HG03095 (cell line): ENCODE results near the gene FAM53B.
"Not testable (repeated sequence)": the region's sequence is repeated elsewhere in the genome, so short reads cannot be mapped to it uniquely, and the experiment has no call there.

ENCODE experiments used
- ATAC-seq: cut with Tn5 transposase; IDR thresholded peaks from one replicate; pipeline ENCODE4 v1.9.1; 2021; ENCODE audit warnings: moderate library complexity; ENCODE audit not compliant: unreplicated experiment

FAM53B gene, protein sequence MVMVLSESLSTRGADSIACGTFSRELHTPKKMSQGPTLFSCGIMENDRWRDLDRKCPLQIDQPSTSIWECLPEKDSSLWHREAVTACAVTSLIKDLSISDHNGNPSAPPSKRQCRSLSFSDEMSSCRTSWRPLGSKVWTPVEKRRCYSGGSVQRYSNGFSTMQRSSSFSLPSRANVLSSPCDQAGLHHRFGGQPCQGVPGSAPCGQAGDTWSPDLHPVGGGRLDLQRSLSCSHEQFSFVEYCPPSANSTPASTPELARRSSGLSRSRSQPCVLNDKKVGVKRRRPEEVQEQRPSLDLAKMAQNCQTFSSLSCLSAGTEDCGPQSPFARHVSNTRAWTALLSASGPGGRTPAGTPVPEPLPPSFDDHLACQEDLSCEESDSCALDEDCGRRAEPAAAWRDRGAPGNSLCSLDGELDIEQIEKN

DNA sequence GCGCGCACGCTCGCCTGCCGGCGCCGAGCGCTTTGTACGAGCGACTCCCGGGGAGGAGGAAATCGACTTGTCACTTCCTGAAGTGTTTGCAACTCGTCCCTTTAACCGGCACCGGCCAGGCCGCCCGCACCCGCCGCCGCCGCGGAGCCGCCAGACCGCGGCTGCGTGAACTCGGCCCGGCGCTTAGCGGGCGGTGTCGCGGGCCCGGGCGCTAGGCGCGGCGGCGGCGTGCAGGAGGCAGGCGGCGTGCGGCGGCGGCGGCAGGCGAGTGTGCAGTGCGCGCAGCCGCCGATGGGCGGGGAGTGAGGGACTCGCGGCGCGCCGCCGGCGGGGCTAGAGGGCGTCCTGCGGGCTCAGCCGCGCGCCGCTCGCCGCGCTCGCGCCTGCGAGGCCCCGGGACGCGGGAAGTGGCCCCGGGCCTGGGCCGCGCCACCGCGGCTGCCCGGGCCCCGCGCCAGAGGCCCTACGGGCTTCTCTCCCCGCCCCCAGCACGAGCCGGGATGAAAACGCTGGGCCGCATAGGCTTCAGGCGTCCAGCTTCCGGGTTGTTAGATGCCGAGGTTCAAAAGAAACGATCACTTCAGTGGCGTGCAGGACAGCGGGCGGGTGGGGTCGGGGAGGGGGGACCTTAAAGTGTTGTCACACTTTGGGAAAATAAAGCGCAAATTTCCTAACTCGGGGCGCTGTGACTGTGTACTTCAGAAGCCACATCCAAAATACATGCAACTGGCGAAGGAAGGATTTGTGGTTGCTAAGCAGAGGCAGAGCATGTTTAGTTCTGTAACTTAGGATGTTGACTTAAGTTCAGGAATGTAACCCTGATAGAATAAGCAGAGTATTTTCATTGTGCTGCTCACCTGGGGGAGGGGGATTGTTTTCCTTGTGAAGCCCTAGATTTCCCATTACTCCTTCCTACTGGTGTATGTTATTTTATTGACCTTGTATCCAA, at the start of gene FAM53B:
Gene FAM53B (minus strand): TSS at position 277 of the 949 bp plus-strand sequence. CDS start 37,665 bp downstream, outside the sequence.
- ATAC-seq, result peak; percentile 51

GRCh38 chr10:124792998-124793352, 48.8 kb upstream of the FAM53B start:
- no peak for ATAC-seq

GRCh38 chr10:124791547-124792348, 47.6 kb upstream of the FAM53B start, which contains the start of gene EEF1AKMT2:
TSS of gene EEF1AKMT2 (minus strand) at chr10:124791887. CDS start at chr10:124791833, 54 bp downstream.
- peak; percentile 86 for ATAC-seq

GRCh38 chr10:124782900-124783299, 38.7 kb upstream of the FAM53B start:
- ATAC-seq, result not testable (repeated sequence)

GRCh38 chr10:124768791-124769190, 24.6 kb upstream of the FAM53B start:
- ATAC-seq, result no peak

GRCh38 chr10:124765256-124765655, 21.1 kb upstream of the FAM53B start:
- no peak for ATAC-seq

GRCh38 chr10:124763267-124763666, 19.1 kb upstream of the FAM53B start:
- no peak for ATAC-seq

GRCh38 chr10:124762281-124762680, 18.1 kb upstream of the FAM53B start:
- ATAC-seq, result no peak

- no peak for ATAC-seq
Measured at GRCh38 chr10:124756156-124756903, 12.2 kb upstream of the FAM53B start.

DNA sequence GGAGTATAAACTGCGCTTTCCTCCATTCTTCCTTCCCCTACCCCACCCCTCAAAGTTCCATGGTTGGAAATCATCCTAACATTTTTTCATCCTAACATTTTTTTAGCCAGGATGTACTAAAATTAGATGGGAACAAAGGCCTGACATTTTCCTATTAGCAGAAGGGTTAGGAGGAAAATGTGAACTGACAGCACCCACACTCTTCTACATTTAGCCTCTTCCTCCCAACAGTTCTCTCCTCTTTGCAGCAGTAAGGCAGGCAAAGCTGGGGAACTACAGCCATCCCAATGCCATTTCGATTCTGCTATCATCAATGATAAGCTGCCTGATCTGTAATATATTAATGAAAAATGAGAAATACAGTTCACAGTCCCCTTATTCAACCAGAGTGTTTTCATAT, 11.4 kb upstream of the FAM53B start:
- no peak for ATAC-seq

DNA sequence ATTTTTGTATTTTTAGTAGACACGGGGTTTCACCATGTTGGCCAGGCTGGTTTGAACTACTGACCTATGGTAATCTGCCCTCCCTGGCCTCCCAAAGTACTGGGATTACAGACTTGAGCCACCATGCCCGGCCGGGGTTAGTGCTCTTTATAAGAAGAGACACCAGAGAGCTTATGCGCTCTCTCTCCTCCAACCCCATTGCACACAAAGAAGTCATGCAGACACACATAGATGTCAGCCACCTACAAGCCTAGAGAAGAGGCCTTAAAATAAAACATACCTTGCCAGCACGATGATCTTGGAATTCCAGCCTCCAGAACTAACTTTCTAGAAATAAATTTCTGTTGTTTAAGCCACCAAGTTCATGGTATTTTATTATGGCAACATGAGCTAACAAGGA, 10.0 kb upstream of the FAM53B start:
- ATAC-seq, result no peak

DNA sequence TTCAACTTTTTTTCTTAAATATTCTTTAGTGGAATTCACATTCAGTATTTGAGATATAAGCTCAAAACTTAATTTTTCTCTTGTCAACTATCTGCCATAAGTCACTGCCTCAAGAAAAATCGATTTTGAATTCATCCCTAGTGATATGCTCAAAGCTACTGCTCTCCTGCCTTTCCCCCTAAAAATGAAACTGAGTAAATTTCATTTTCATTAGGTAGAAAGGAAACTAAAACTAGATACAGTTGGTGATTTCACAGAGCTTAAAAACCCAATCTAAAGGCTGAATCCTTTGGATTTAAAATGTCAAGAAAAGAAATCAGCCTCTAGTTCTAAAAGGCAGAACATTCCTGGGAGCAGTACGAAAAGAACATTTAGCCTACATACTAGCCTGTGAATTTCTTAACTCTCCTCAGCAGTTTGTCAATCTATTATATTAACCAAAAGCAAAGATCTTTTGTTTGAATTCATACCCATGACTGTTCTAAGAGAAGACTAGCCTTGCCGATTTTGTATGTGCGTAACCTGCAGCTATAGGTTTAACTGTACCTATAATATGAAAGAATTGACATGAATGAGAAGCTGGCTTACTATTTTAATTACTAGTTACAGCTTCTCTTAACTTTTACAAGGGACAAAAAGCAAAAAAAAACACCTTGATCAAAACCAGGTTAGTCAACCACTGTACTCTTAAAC, 4.9 kb upstream of the FAM53B start:
- ATAC-seq, result no peak

DNA sequence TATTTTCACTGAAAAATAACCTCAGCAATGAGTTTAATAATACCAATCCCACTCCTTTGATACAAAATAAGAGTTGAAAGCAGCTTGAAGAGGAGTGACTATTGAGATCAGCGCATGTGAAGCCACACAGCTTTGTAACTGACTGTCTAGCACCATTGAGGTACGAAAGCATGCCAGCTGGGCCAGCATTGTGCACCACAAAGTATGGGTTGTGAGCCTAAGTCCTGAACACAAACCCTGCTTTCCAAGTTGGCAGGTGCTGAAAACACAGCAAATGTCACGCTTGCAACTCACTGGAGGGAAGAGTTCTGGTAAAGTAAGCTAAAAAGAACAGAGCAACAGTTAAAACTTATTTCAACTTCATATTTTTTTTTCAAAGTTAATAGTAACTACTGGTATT, 4.0 kb upstream of the FAM53B start:
- no peak for ATAC-seq

DNA sequence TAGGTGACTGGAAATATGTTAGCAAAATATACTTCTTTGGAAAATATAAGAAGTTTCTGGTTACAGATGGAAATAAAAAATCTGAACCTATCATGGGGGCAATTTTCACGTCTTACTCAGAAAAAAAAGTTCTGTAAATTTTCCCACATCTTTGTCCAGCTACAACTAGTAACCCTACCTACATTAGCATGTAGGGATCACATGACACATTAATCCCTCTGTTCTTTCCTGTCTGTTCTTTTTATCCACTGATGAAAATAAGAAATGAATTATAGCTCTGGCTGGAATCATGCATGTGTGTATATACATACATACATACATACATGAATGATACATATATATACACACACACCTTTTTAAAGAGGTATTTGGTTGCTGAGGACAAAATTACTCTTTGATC, 3.6 kb upstream of the FAM53B start:
- ATAC-seq, result no peak

- ATAC-seq, result no peak
Measured at GRCh38 chr10:124746992-124747391, 2.8 kb upstream of the FAM53B start.

DNA sequence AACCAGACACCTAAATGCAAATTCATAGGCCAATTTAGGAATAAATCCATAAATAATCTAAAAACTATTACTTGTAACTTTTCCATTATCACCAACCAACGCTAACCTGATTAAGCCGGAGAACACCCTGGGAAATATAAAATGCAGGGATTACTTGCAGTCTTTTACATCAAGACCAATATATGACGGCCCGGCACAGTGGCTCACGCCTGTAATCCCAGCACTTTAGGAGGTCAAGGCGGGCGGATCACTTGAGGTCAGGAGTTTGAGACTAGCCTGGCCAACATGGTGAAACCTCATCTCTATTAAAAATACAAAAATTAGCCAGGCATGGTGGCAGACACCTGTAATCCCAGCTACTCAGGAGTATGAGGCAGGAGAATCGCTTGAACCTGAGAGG, 2.3 kb upstream of the FAM53B start:
- ATAC-seq, result not testable (repeated sequence)

DNA sequence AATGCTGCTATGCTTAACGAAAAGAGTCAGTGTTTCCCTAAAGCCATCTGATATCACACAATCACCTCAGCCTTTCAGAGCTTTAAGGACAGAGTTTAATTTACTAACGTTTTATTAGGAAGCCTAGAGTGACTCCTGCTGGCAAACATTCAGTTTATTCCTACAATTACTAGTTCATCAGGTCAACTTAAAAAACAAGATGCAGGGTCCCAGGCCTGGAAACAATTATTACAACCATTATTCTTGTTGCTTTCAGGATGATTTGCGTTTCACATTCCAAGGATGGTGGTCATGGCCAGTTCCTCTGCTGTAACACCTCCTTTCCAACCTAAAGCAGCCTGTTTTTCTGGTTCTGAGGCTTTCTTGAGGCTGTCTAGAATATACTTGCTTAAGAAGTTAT, 1.5 kb upstream of the FAM53B start:
- no peak for ATAC-seq

DNA sequence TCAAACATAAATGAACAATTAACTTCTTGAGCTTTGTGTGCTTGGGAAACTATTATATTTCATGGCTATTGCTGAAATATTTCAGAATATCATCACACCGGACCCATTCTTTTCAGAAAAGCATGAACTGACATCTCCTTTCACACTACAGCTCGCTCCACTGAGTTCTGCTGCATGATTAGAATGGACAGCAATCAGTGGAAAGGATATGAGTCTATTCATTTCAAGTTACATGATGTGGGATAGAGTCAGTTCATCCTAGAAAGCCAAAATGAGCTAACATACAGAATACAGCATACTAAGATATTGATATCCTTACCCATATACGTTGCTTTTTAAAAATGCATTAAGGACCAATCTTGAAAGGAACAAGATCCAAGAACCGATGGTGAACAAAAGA, 1.1 kb upstream of the FAM53B start:
- ATAC-seq, result no peak
